Fibroblast of lung (primary cell): Measurements from ENCODE around the gene NUDT4B. TPM values are rescaled to one million over a fixed set of nuclear protein-coding genes. Genes with fewer than 3 reads are reported as not detected.
"Not testable (repeated sequence)": the region's sequence is repeated elsewhere in the genome, so short reads cannot be mapped to it uniquely, and the experiment has no call there.

Experiments
- DNase-seq, 2 donors: peaks; one replicate each; pipeline versions ENCODE4 v3.0.0 to v3.0.0-alpha.2; 2010; ENCODE audit warnings: low read depth in 2 of 2
- H2AFZ ChIP-seq: 2 replicates; pipeline ENCODE4 v1.5.1; 2012; ENCODE audit warnings: low read length, control low read depth, inconsistent platforms
- H3K27ac ChIP-seq: 2 replicates; pipeline ENCODE4 v1.5.1; 2011; ENCODE audit warnings: low read length, control low read depth; ENCODE audit not compliant: insufficient read depth
- H3K27me3 ChIP-seq: 2 replicates; pipeline ENCODE4 v1.5.1; 2011; ENCODE audit warnings: mild to moderate bottlenecking, low read length; ENCODE audit not compliant: control insufficient read depth, insufficient read depth
- H3K36me3 ChIP-seq: 2 replicates; pipeline ENCODE4 v1.5.1; 2011; ENCODE audit warnings: low read length; ENCODE audit not compliant: control insufficient read depth, insufficient read depth
- H3K4me1 ChIP-seq: 2 replicates; pipeline ENCODE4 v1.5.1; 2011; ENCODE audit warnings: low read length; ENCODE audit not compliant: control insufficient read depth, insufficient read depth; ENCODE audit errors: extremely low read depth
- H3K4me2 ChIP-seq: 2 replicates; pipeline ENCODE4 v1.5.1; 2011; ENCODE audit warnings: low read length, control low read depth; ENCODE audit not compliant: insufficient read depth; ENCODE audit errors: extremely low read depth
- H3K4me3 ChIP-seq, 4 experiments: fragments of 200-600 bp in 1 of 4; sonication (generic) in 1 of 4; replicated peaks in 1 of 4; 2 replicates each; pipeline ENCODE4 v1.5.1; 2011 to 2016; ENCODE audit warnings: low read length in 4 of 4, low read depth in 3 of 4, mild to moderate bottlenecking in 3 of 4, control low read depth in 2 of 4, inconsistent platforms in 1 of 4, mixed read lengths in 1 of 4; ENCODE audit not compliant: insufficient read depth in 1 of 4; ENCODE audit errors: control extremely low read depth in 1 of 4
- H3K79me2 ChIP-seq: 2 replicates; pipeline ENCODE4 v1.5.1; 2012; ENCODE audit warnings: mild to moderate bottlenecking, low read length, inconsistent platforms; ENCODE audit not compliant: control insufficient read depth, insufficient read depth
- H3K9ac ChIP-seq: 2 replicates; pipeline ENCODE4 v1.5.1; 2011; ENCODE audit warnings: mild to moderate bottlenecking, low read length, control low read depth; ENCODE audit not compliant: insufficient read depth
- H3K9me3 ChIP-seq: 2 replicates; pipeline ENCODE4 v1.5.1; 2012; ENCODE audit warnings: low read depth, low read length; ENCODE audit not compliant: control insufficient read depth, insufficient read depth
- H4K20me1 ChIP-seq: 2 replicates; pipeline ENCODE4 v1.5.1; 2011; ENCODE audit warnings: low read length; ENCODE audit not compliant: control insufficient read depth, insufficient read depth; ENCODE audit errors: extremely low read depth
- polyA plus RNA-seq, 2 donors: library from polyadenylated mRNA; depleted of rRNA in 1 of 2; stranded (reverse) in 1 of 2; unstranded in 1 of 2; fragments of >200 nt; gene quantifications; 2 replicates each; pipeline ENCODE4 v1.2.1, GENCODE V29; 2011 to 2012; ENCODE audit warnings: missing spikeins in 1 of 2
- total RNA-seq: library from RNA; depleted of rRNA; stranded (reverse); fragments of >200 nt; gene quantifications from 2 replicates; pipeline ENCODE4 v1.2.1, GENCODE V29; 2014

NUDT4B gene
- total and polyA plus RNA-seq, 2 donors (not counting 1 experiment from before 2014, with no cell fraction given): 7.1 to 17.5 TPM

GRCh38 chr1:148758412-148758811 is 9.8 kb downstream of the NUDT4B start:
- not testable (repeated sequence) for DNase-seq, H3K27me3 ChIP-seq, H3K9me3 ChIP-seq, H3K4me2 ChIP-seq, H3K79me2 ChIP-seq, H4K20me1 ChIP-seq, H3K9ac ChIP-seq, H3K36me3 ChIP-seq, H3K27ac ChIP-seq, H3K4me1 ChIP-seq, H3K4me3 ChIP-seq, H2AFZ ChIP-seq

- H3K4me2 ChIP-seq, H3K9me3 ChIP-seq, H2AFZ ChIP-seq, H4K20me1 ChIP-seq, H3K4me1 ChIP-seq, H3K27ac ChIP-seq, H3K4me3 ChIP-seq, H3K27me3 ChIP-seq, H3K36me3 ChIP-seq, H3K9ac ChIP-seq, H3K79me2 ChIP-seq, DNase-seq: not testable (repeated sequence)
These were observed 10.4 kb downstream of the NUDT4B start for GRCh38 chr1:148758925-148759324.

GRCh38 chr1:148759749-148760148 is 11.2 kb downstream of the NUDT4B start:
- not testable (repeated sequence) for H3K27ac ChIP-seq, H4K20me1 ChIP-seq, H3K9me3 ChIP-seq, H3K27me3 ChIP-seq, H3K9ac ChIP-seq, H3K79me2 ChIP-seq, H3K4me3 ChIP-seq, H3K4me2 ChIP-seq, DNase-seq, H3K4me1 ChIP-seq, H2AFZ ChIP-seq, H3K36me3 ChIP-seq

GRCh38 chr1:148760206-148760605 is 11.6 kb downstream of the NUDT4B start:
- not testable (repeated sequence) for H3K27me3 ChIP-seq, H3K79me2 ChIP-seq

GRCh38 chr1:148761360-148761759 is 12.8 kb downstream of the NUDT4B start:
- not testable (repeated sequence) for DNase-seq

More at GRCh38 chr1:148760206-148760605, 11.6 kb downstream of the NUDT4B start:
- H3K9me3 ChIP-seq, H3K4me1 ChIP-seq, H3K9ac ChIP-seq, DNase-seq, H3K27ac ChIP-seq, H3K36me3 ChIP-seq, H3K4me2 ChIP-seq, H4K20me1 ChIP-seq, H2AFZ ChIP-seq, H3K4me3 ChIP-seq: not testable (repeated sequence)

GRCh38 chr1:148765238-148766019 is 16.9 kb downstream of the NUDT4B start:
- not testable (repeated sequence) for H3K27me3 ChIP-seq, H4K20me1 ChIP-seq, H3K27ac ChIP-seq, H2AFZ ChIP-seq, DNase-seq, H3K4me2 ChIP-seq, H3K4me3 ChIP-seq, H3K4me1 ChIP-seq, H3K79me2 ChIP-seq, H3K9me3 ChIP-seq, H3K36me3 ChIP-seq, H3K9ac ChIP-seq

More at GRCh38 chr1:148761360-148761759, 12.8 kb downstream of the NUDT4B start:
- not testable (repeated sequence) for H3K4me1 ChIP-seq, H3K79me2 ChIP-seq, H3K27ac ChIP-seq, H4K20me1 ChIP-seq, H3K9me3 ChIP-seq, H3K9ac ChIP-seq, H3K4me2 ChIP-seq, H2AFZ ChIP-seq, H3K4me3 ChIP-seq, H3K27me3 ChIP-seq, H3K36me3 ChIP-seq

GRCh38 chr1:148768541-148768940 is 20.0 kb downstream of the NUDT4B start:
- H3K79me2 ChIP-seq, H3K9ac ChIP-seq, H3K27ac ChIP-seq, DNase-seq, H3K27me3 ChIP-seq, H3K4me1 ChIP-seq, H3K36me3 ChIP-seq, H2AFZ ChIP-seq, H3K9me3 ChIP-seq, H4K20me1 ChIP-seq, H3K4me2 ChIP-seq, H3K4me3 ChIP-seq: not testable (repeated sequence)
